Fibroblast of skin of back (primary cell): ENCODE measurements around the gene MAP1B. TPM values are rescaled to one million over a fixed set of nuclear protein-coding genes. Genes with fewer than 3 reads are reported as not detected.
"Not testable (repeated sequence)": the region's sequence is repeated elsewhere in the genome, so short reads cannot be mapped to it uniquely, and the experiment has no call there.

Experiments used
- DNase-seq: peaks from one replicate; pipeline ENCODE4 v3.0.0-alpha.2; 2013
- polyA plus RNA-seq, 2 experiments: library from polyadenylated mRNA; unstranded; fragments of 120-200 nt; gene quantifications; one replicate each; pipeline ENCODE4 v1.2.1, GENCODE V29; 2013; ENCODE audit not compliant: insufficient read length in 2 of 2

MAP1B gene
- polyA plus RNA-seq (2013, experiment 1 of 2; ENCODE audit: insufficient read length) = 159 TPM
- 155 TPM for polyA plus RNA-seq (2013, experiment 2 of 2; ENCODE audit: insufficient read length)

GRCh38 chr5:72107131-72107900 is at the start of gene MAP1B:
MAP1B (plus strand) TSS chr5:72107475; CDS start chr5:72107532, 57 bp downstream.
- DNase-seq = peak; percentile 88

GRCh38 chr5:72057816-72058215 is 49.5 kb upstream of the MAP1B start:
- no peak for DNase-seq

- DNase-seq = peak; percentile 48
Observed at GRCh38 chr5:72063219-72063819, 44.0 kb upstream of the MAP1B start.

GRCh38 chr5:72064801-72065570 is 42.3 kb upstream of the MAP1B start:
- no peak for DNase-seq

- DNase-seq = peak; percentile 26
Observed at GRCh38 chr5:72065751-72066255, 41.5 kb upstream of the MAP1B start.

- peak; percentile 95 for DNase-seq
Observed at GRCh38 chr5:72066705-72067107, 40.6 kb upstream of the MAP1B start.

GRCh38 chr5:72067682-72068470 is 39.4 kb upstream of the MAP1B start:
- peak; percentile 87 for DNase-seq

GRCh38 chr5:72070529-72070928 is 36.7 kb upstream of the MAP1B start:
- DNase-seq = no peak

- DNase-seq = no peak
Observed at GRCh38 chr5:72071906-72072305, 35.4 kb upstream of the MAP1B start.

- DNase-seq = no peak
Observed at GRCh38 chr5:72074251-72074650, 33.0 kb upstream of the MAP1B start.

- DNase-seq = no peak
Observed at GRCh38 chr5:72075461-72075860, 31.8 kb upstream of the MAP1B start.

- DNase-seq = no peak
Observed at GRCh38 chr5:72076621-72077300, 30.5 kb upstream of the MAP1B start.

- no peak for DNase-seq
Observed at GRCh38 chr5:72077390-72077789, 29.9 kb upstream of the MAP1B start.

- DNase-seq = peak; percentile 28
Observed at GRCh38 chr5:72079288-72079687, 28.0 kb upstream of the MAP1B start.

GRCh38 chr5:72082048-72082447 is 25.2 kb upstream of the MAP1B start:
- DNase-seq = no peak

GRCh38 chr5:72084876-72085275 is 22.4 kb upstream of the MAP1B start:
- no peak for DNase-seq

- DNase-seq = no peak
Observed at GRCh38 chr5:72085319-72085718, 22.0 kb upstream of the MAP1B start.

GRCh38 chr5:72089713-72090112 is 17.6 kb upstream of the MAP1B start:
- DNase-seq = not testable (repeated sequence)

GRCh38 chr5:72092074-72092473 is 15.2 kb upstream of the MAP1B start:
- no peak for DNase-seq

- DNase-seq = peak; percentile 48
Observed at GRCh38 chr5:72093217-72093616, 14.1 kb upstream of the MAP1B start.

- DNase-seq = no peak
Observed at GRCh38 chr5:72093824-72094223, 13.5 kb upstream of the MAP1B start.
